IMR-90 (cell line): ENCODE results near the gene KCNT1. TPM values are rescaled to one million over a fixed set of nuclear protein-coding genes. Genes with fewer than 3 reads are reported as not detected.

ENCODE experiments used
- ATAC-seq: fragments of 200-7000 bp; cut with Tn5 transposase; 2 replicates; pipeline ENCODE4 v1.9.1; 2020; ENCODE audit warnings: low read depth, mild to moderate bottlenecking, moderate library complexity
- BruUV-seq: library from RNA; stranded (reverse); fragments of 400-500 nt; replicated peaks from 2 replicates; lab custom pipeline; 2021; lab: Mats Ljungman, UMichigan
- CTCF ChIA-PET: fragments of 300-600 bp; formaldehyde crosslinking; extraction: SDS; loops from one replicate; lab custom pipeline; 2021; ENCODE audit warnings: antibody characterized with exemption; lab: Yijun Ruan, JAX
- POLR2A ChIA-PET: fragments of 300-600 bp; sonication (Branson Sonifier 250); formaldehyde crosslinking; loops from one replicate; lab custom pipeline; 2022; ENCODE audit warnings: antibody characterized with exemption; ENCODE audit not compliant: unreplicated experiment; lab: Charles Lee
- DNase-seq: peaks from one replicate; pipeline ENCODE4 v3.0.0; 2013
- H2AFZ ChIP-seq: replicated peaks from 2 replicates; pipeline ENCODE3; 2013; ENCODE audit warnings: low read length, mild to moderate bottlenecking; ENCODE audit not compliant: poor library complexity
- H2AK5ac ChIP-seq: 2 replicates; pipeline ENCODE4 v1.6.1; 2013; ENCODE audit warnings: low read depth, low read length, inconsistent platforms
- H2AK9ac ChIP-seq: replicated peaks from 2 replicates; pipeline ENCODE3; 2013; ENCODE audit warnings: mild to moderate bottlenecking, low read depth, low read length, moderate library complexity; ENCODE audit not compliant: poor library complexity
- H2BK120ac ChIP-seq: 2 replicates; pipeline ENCODE4 v1.6.1; 2013; ENCODE audit warnings: low read depth, low read length, inconsistent platforms
- H2BK15ac ChIP-seq: 3 replicates; pipeline ENCODE4 v1.6.1; 2013; ENCODE audit warnings: low read depth, low read length, inconsistent platforms
- H2BK20ac ChIP-seq: 2 replicates; pipeline ENCODE4 v1.6.1; 2013; ENCODE audit warnings: low read depth, mild to moderate bottlenecking, inconsistent platforms, low read length, moderate library complexity
- H2BK5ac ChIP-seq: 2 replicates; pipeline ENCODE4 v1.6.1; 2013; ENCODE audit warnings: mild to moderate bottlenecking, low read depth, low read length, inconsistent platforms; ENCODE audit not compliant: poor library complexity, severe bottlenecking
- H3K14ac ChIP-seq: replicated peaks from 2 replicates; pipeline ENCODE4 v1.6.1; 2013; ENCODE audit warnings: low read depth, low read length, inconsistent platforms
- H3K18ac ChIP-seq: 2 replicates; pipeline ENCODE4 v1.6.1; 2013; ENCODE audit warnings: low read depth, low read length, control low read depth
- H3K23ac ChIP-seq: 2 replicates; pipeline ENCODE4 v1.6.1; 2013; ENCODE audit warnings: low read depth, low read length, inconsistent platforms
- H3K27ac ChIP-seq: 2 replicates; pipeline ENCODE4 v1.5.1; 2013; ENCODE audit warnings: mild to moderate bottlenecking, control low read depth, low read length; ENCODE audit not compliant: insufficient read depth
- H3K27me3 ChIP-seq: 2 replicates; pipeline ENCODE4 v1.6.1; 2013; ENCODE audit warnings: low read length; ENCODE audit not compliant: control insufficient read depth, insufficient read depth
- H3K36me3 ChIP-seq: 2 replicates; pipeline ENCODE4 v1.6.1; 2013; ENCODE audit warnings: low read length, mixed read lengths; ENCODE audit not compliant: control insufficient read depth, insufficient read depth
- H3K4ac ChIP-seq: 2 replicates; pipeline ENCODE4 v1.6.1; 2013; ENCODE audit warnings: low read depth, low read length, inconsistent platforms
- H3K4me1 ChIP-seq: 2 replicates; pipeline ENCODE4 v1.6.1; 2013; ENCODE audit warnings: low read length, mixed read lengths; ENCODE audit not compliant: control insufficient read depth, insufficient read depth
- H3K4me2 ChIP-seq: 2 replicates; pipeline ENCODE4 v1.6.1; 2013; ENCODE audit warnings: low read depth, mild to moderate bottlenecking, control low read depth, low read length, moderate library complexity
- H3K4me3 ChIP-seq: 2 replicates; pipeline ENCODE4 v1.5.1; 2013; ENCODE audit warnings: low read depth, mild to moderate bottlenecking, control low read depth, low read length, moderate library complexity; ENCODE audit not compliant: insufficient read depth
- H3K56ac ChIP-seq: 2 replicates; pipeline ENCODE4 v1.6.1; 2013; ENCODE audit warnings: low read length, inconsistent platforms; ENCODE audit not compliant: insufficient read depth; ENCODE audit errors: extremely low read depth
- H3K79me1 ChIP-seq, 2 experiments: 2 replicates each; pipeline ENCODE4 v1.6.1; 2013; ENCODE audit warnings: low read length in 2 of 2, inconsistent platforms in 1 of 2, low read depth in 1 of 2
- H3K9ac ChIP-seq: 2 replicates; pipeline ENCODE4 v1.6.1; 2013; ENCODE audit warnings: low read depth, low read length, control low read depth
- H3K9me1 ChIP-seq: 2 replicates; pipeline ENCODE4 v1.6.1; 2013; ENCODE audit warnings: low read length, inconsistent platforms; ENCODE audit not compliant: insufficient read depth
- H3K9me3 ChIP-seq: 2 replicates; pipeline ENCODE4 v1.6.1; 2013; ENCODE audit warnings: low read length; ENCODE audit not compliant: control insufficient read depth, insufficient read depth
- H4K20me1 ChIP-seq: 2 replicates; pipeline ENCODE4 v1.6.1; 2013; ENCODE audit warnings: low read length, inconsistent platforms; ENCODE audit not compliant: insufficient read depth
- H4K5ac ChIP-seq: 2 replicates; pipeline ENCODE4 v1.6.1; 2013; ENCODE audit warnings: mild to moderate bottlenecking, low read depth, low read length, control low read depth
- H4K8ac ChIP-seq, 2 experiments: 2 replicates each; pipeline ENCODE4 v1.6.1; 2013; ENCODE audit warnings: low read depth in 2 of 2, low read length in 2 of 2, control low read depth in 1 of 2, inconsistent platforms in 1 of 2
- H4K91ac ChIP-seq: 2 replicates; pipeline ENCODE4 v1.6.1; 2013; ENCODE audit warnings: low read depth, low read length, inconsistent platforms; ENCODE audit not compliant: insufficient read depth
- CHD1 ChIP-seq: IDR thresholded peaks from 2 replicates; pipeline ENCODE4 v1.6.1; 2012; ENCODE audit warnings: low read depth, low read length, improper control_type of control experiment
- FOS ChIP-seq: fragments of 150-350 bp; IDR thresholded peaks from 2 replicates; pipeline ENCODE4 v1.6.1; 2016; ENCODE audit warnings: low read depth, low read length
- MAFK ChIP-seq: IDR thresholded peaks from 2 replicates; pipeline ENCODE4 v1.6.1; 2012; ENCODE audit warnings: low read depth, low read length, improper control_type of control experiment
- MXI1 ChIP-seq: IDR thresholded peaks from 2 replicates; pipeline ENCODE4 v1.6.1; 2012; ENCODE audit warnings: low read depth, mild to moderate bottlenecking, low read length, moderate library complexity, borderline replicate concordance
- NFE2L2 ChIP-seq: fragments of 150-350 bp; IDR thresholded peaks from 2 replicates; pipeline ENCODE4 v1.6.1; 2016; ENCODE audit warnings: low read depth, mild to moderate bottlenecking, low read length
- WGBS, 2 experiments: methylation state at CpG; one replicate each; pipeline versions ENCODE4 v1.1.5 to v1.1.7; 2013; ENCODE audit warnings: missing lambda C conversion rate in 2 of 2; ENCODE audit not compliant: insufficient read length in 1 of 2; ENCODE audit errors: extremely low coverage in 2 of 2; 5-methylcytosine and 5-hydroxymethylcytosine counted together
- dilution Hi-C: fragments of 300-500 bp; cut with HindIII; formaldehyde crosslinking; loops from one replicate; pipeline ENCODE4 v1.14.3; 2018; ENCODE audit warnings: low sequenced_read_pairs; ENCODE audit not compliant: unreplicated experiment
- in situ Hi-C: fragments of 300-500 bp; cut with MboI; formaldehyde crosslinking; loops from 3 replicates; pipeline ENCODE4 v1.14.3; 2019; ENCODE audit warnings: low sequenced_read_pairs, inconsistent platforms, mixed read lengths
- intact Hi-C: fragments of 100-400 bp; cut with micrococcal nuclease; formaldehyde crosslinking; loops from 2 replicates; pipeline ENCODE4 v1.10.0; 2022
- polyA plus RNA-seq, 3 experiments: library from polyadenylated mRNA; depleted of rRNA; stranded (reverse); fragments of >200 nt; gene quantifications; 2 replicates each; pipeline ENCODE4 v1.2.3, GENCODE V29; 2012; ENCODE audit warnings: low replicate concordance in 1 of 3
- total RNA-seq: library from RNA; depleted of rRNA; stranded (reverse); fragments of >200 nt; gene quantifications from 2 replicates; pipeline ENCODE4 v1.2.3, GENCODE V29; 2012
- TF ChIP-seq, protein P1 (sequence below): conservative IDR thresholded peaks from 2 replicates; pipeline ENCODE4 v1.5.1; 2012; ENCODE audit warnings: mild to moderate bottlenecking, low read depth, low read length, improper control_type of control experiment
- TF ChIP-seq, protein P2 (sequence below): fragments of 150-350 bp; IDR thresholded peaks from 2 replicates; pipeline ENCODE4 v1.6.1; 2016; ENCODE audit warnings: low read depth, mild to moderate bottlenecking, low read length, moderate library complexity, borderline replicate concordance

KCNT1 gene
- total and polyA plus RNA-seq, 2 of the 4 experiments (the other 2 are of a cell fraction), result not detected

DNA sequence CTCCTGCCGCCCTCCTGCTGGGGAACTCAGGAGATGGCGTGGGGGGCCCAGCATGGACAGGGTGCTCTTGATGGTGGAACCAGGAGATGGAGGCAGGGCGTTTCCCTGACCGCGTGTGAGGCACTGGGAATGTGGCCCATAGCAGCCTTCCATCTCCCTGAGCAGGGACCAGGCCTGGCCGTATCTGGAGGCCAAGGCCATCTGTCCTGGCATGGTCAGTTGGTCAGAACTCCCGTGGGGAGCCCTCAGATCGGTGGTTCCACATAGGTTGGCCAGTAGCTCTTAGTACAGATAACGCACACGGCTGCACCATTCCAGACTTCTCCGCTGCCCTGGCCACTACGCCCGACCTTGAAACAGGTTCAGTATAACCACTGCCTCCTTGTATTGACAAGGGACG is 77.6 kb downstream of the KCNT1 start:
- Histone ChIP-seq H3K56ac (no peak overlapping the region), H3K4me3 (no peak overlapping the region), H3K14ac (no peak overlapping the region), H3K4me1 (no peaks in the 10 kb centered on the region), H2AK9ac (no peak overlapping the region), H2BK5ac (no peak overlapping the region), H3K9me3 (no peaks in the 10 kb centered on the region), H3K27me3 (peaks cover 19% of the 10 kb centered on the region; the same call in 1 of the 2 replicates), H4K8ac (no peak overlapping the region), H3K4ac (no peak overlapping the region), H2BK15ac (no peak overlapping the region), H3K18ac (no peak overlapping the region), H3K9ac (no peak overlapping the region), H4K20me1 (no peaks in the 10 kb centered on the region), H2BK120ac (no peak overlapping the region), H3K27ac (no peak overlapping the region), H4K91ac (no peak overlapping the region), H4K5ac (no peak overlapping the region), H2AFZ (no peak overlapping the region), H3K79me1 (no peaks in the 10 kb centered on the region), H3K36me3 (no peaks in the 10 kb centered on the region), H3K23ac (no peak overlapping the region), H3K4me2 (no peak overlapping the region), H2AK5ac (no peak overlapping the region), H2BK20ac (no peak overlapping the region), H3K9me1 (no peaks in the 10 kb centered on the region)
- ChIA-PET CTCF (no interaction called here), POLR2A (no interaction called here)
- 77% methylated on average over 11 of the region's 14 CpGs; no CpG with 5 or more reads in 1 of the 2 experiments for WGBS, 2 experiments
- no peak for TF ChIP-seq FOS
- TF ChIP-seq MXI1, result no peak
- TF ChIP-seq NFE2L2, result no peak
- TF ChIP-seq, protein P1, sequence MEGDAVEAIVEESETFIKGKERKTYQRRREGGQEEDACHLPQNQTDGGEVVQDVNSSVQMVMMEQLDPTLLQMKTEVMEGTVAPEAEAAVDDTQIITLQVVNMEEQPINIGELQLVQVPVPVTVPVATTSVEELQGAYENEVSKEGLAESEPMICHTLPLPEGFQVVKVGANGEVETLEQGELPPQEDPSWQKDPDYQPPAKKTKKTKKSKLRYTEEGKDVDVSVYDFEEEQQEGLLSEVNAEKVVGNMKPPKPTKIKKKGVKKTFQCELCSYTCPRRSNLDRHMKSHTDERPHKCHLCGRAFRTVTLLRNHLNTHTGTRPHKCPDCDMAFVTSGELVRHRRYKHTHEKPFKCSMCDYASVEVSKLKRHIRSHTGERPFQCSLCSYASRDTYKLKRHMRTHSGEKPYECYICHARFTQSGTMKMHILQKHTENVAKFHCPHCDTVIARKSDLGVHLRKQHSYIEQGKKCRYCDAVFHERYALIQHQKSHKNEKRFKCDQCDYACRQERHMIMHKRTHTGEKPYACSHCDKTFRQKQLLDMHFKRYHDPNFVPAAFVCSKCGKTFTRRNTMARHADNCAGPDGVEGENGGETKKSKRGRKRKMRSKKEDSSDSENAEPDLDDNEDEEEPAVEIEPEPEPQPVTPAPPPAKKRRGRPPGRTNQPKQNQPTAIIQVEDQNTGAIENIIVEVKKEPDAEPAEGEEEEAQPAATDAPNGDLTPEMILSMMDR, result no peak
- no peak for TF ChIP-seq CHD1
- TF ChIP-seq MAFK, result no peak
- TF ChIP-seq, protein P2, sequence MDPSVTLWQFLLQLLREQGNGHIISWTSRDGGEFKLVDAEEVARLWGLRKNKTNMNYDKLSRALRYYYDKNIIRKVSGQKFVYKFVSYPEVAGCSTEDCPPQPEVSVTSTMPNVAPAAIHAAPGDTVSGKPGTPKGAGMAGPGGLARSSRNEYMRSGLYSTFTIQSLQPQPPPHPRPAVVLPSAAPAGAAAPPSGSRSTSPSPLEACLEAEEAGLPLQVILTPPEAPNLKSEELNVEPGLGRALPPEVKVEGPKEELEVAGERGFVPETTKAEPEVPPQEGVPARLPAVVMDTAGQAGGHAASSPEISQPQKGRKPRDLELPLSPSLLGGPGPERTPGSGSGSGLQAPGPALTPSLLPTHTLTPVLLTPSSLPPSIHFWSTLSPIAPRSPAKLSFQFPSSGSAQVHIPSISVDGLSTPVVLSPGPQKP, result no peak
- dilution Hi-C loops (no loop called here), intact Hi-C loops (no loop called here), in situ Hi-C loops (no loop called here)
- BruUV-seq, result no TSS peak
- ATAC-seq (no peak), DNase-seq (no peak)
